Activated CD4-positive, alpha-beta memory T cell treated with anti-CD3 and anti-CD28 coated beads for 36 hours (primary cell): Measurements from ENCODE around the gene STARD6. TPM values are rescaled to one million over a fixed set of nuclear protein-coding genes. Genes with fewer than 3 reads are reported as not detected.
A peak's percentile ranks its signal among the peaks of the same experiment; 100 is the strongest.

Source experiments
- CTCF ChIA-PET: fragments of 350-600 bp; sonication (Branson Sonifier 250); formaldehyde crosslinking; loops from one replicate; lab custom pipeline; 2021; ENCODE audit warnings: antibody characterized with exemption, inconsistent platforms; lab: Charles Lee
- POLR2A ChIA-PET: fragments of 350-600 bp; sonication (Branson Sonifier 250); formaldehyde crosslinking; loops from one replicate; lab custom pipeline; 2021; ENCODE audit warnings: antibody characterized with exemption; lab: Charles Lee
- DNase-seq: peaks from one replicate; pipeline ENCODE4 v3.0.0-alpha.2; 2020
- H3K27ac Mint-ChIP-seq: one replicate; pipeline ENCODE4 v1.8.0; 2021; ENCODE audit warnings: mixed read lengths
- H3K27me3 Mint-ChIP-seq: one replicate; pipeline ENCODE4 v1.8.0; 2021; ENCODE audit warnings: mixed read lengths
- H3K36me3 Mint-ChIP-seq: one replicate; pipeline ENCODE4 v1.8.0; 2021; ENCODE audit warnings: mixed read lengths
- H3K4me1 Mint-ChIP-seq: one replicate; pipeline ENCODE4 v1.8.0; 2021; ENCODE audit warnings: low read depth, mixed read lengths
- H3K4me3 Mint-ChIP-seq: one replicate; pipeline ENCODE4 v1.8.0; 2021; ENCODE audit warnings: mild to moderate bottlenecking, mixed read lengths
- H3K9me3 Mint-ChIP-seq: one replicate; pipeline ENCODE4 v1.8.0; 2021; ENCODE audit warnings: mixed read lengths
- intact Hi-C: fragments of 100-400 bp; cut with micrococcal nuclease; formaldehyde crosslinking; loops from one replicate; pipeline ENCODE4 v1.15.1; 2023
- total RNA-seq, 2 experiments: library from RNA; stranded (reverse); gene quantifications; one replicate each; pipeline ENCODE4 v1.2.3, GENCODE V29; 2021

The STARD6 gene
- total RNA-seq, 2 experiments from 2014 or later = not detected

- intact Hi-C loops = loop anchor here (1.0 to 2.0 kb wide), 11 partner anchors 16 to 858 kb away; partner anchors contain the start of genes C18orf54, POLI and STARD6
- ChIA-PET POLR2A (interaction anchor here (1.0 to 2.1 kb wide), 8 partner anchors 15 to 136 kb away, joined by 3 to 16 read pairs (median 6); partner anchors contain the start of genes C18orf54, MBD2, POLI and STARD6), CTCF (interaction anchor here (0.9 to 3.5 kb wide), 8 partner anchors 15 to 166 kb away, joined by 3 to 22 read pairs (median 6); partner anchors contain the start of genes C18orf54, MBD2, POLI and STARD6)
- Mint-ChIP-seq H3K27ac (peak overlapping the region; percentile 65), H3K36me3 (peaks cover 52% of the 10 kb centered on the region), H3K4me3 (no peak overlapping the region), H3K27me3 (no peaks in the 10 kb centered on the region), H3K9me3 (peaks cover 3% of the 10 kb centered on the region), H3K4me1 (peaks cover 23% of the 10 kb centered on the region)
- peak; percentile 92 for DNase-seq
Measured at GRCh38 chr18:54284981-54285785, 72.5 kb downstream of the STARD6 start.

GRCh38 chr18:54284535-54284934, 73.1 kb downstream of the STARD6 start:
- ChIA-PET POLR2A (interaction anchor here (1.0 to 2.1 kb wide), 8 partner anchors 14 to 135 kb away, joined by 3 to 16 read pairs (median 6); partner anchors contain the start of genes C18orf54, MBD2, POLI and STARD6), CTCF (interaction anchor here (0.9 to 3.5 kb wide), 8 partner anchors 14 to 165 kb away, joined by 3 to 22 read pairs (median 6); partner anchors contain the start of genes C18orf54, MBD2, POLI and STARD6)
- Mint-ChIP-seq H3K27me3 (no peaks in the 10 kb centered on the region), H3K4me3 (no peak overlapping the region), H3K36me3 (peaks cover 52% of the 10 kb centered on the region), H3K27ac (peak overlapping the region; percentile 65), H3K4me1 (peaks cover 28% of the 10 kb centered on the region), H3K9me3 (peaks cover 2% of the 10 kb centered on the region)
- peak; percentile 39 for DNase-seq
- intact Hi-C loops = loop anchor here (2.0 kb wide), 2 partner anchors 428 to 858 kb away; no protein-coding TSS in a partner anchor

GRCh38 chr18:54280220-54280569, 77.5 kb downstream of the STARD6 start:
- intact Hi-C loops = no loop called here
- Mint-ChIP-seq H3K27ac (no peak overlapping the region), H3K36me3 (peaks cover 44% of the 10 kb centered on the region)

GRCh38 chr18:54279477-54280219, 78.0 kb downstream of the STARD6 start:
- no peaks in the 10 kb centered on the region for H3K9me3 Mint-ChIP-seq
- POLR2A ChIA-PET = no interaction called here
- no peak for DNase-seq
- CTCF ChIA-PET = interaction anchor here (2.3 kb wide), 1 partner anchor 9 kb away, joined by 8 read pairs; no protein-coding TSS in a partner anchor
- peaks cover 43% of the 10 kb centered on the region for H3K36me3 Mint-ChIP-seq
- peaks cover 23% of the 10 kb centered on the region for H3K4me1 Mint-ChIP-seq
- no peak overlapping the region for H3K27ac Mint-ChIP-seq
- no peaks in the 10 kb centered on the region for H3K27me3 Mint-ChIP-seq
- intact Hi-C loops = no loop called here
- H3K4me3 Mint-ChIP-seq = no peak overlapping the region

More at GRCh38 chr18:54280220-54280569, 77.5 kb downstream of the STARD6 start:
- H3K9me3 Mint-ChIP-seq = no peaks in the 10 kb centered on the region
- POLR2A ChIA-PET = no interaction called here
- H3K4me3 Mint-ChIP-seq = no peak overlapping the region
- peaks cover 28% of the 10 kb centered on the region for H3K4me1 Mint-ChIP-seq
- CTCF ChIA-PET = interaction anchor here (2.3 kb wide), 1 partner anchor 10 kb away, joined by 8 read pairs; no protein-coding TSS in a partner anchor
- no peak for DNase-seq
- H3K27me3 Mint-ChIP-seq = no peaks in the 10 kb centered on the region

- ChIA-PET POLR2A (no interaction called here), CTCF (interaction anchor here (0.6 to 2.3 kb wide), 3 partner anchors 8 to 874 kb away, joined by 3 to 8 read pairs (median 7); no protein-coding TSS in a partner anchor)
- H3K9me3 Mint-ChIP-seq = no peaks in the 10 kb centered on the region
- H3K36me3 Mint-ChIP-seq = peaks cover 36% of the 10 kb centered on the region
- intact Hi-C loops = no loop called here
- no peak for DNase-seq
- peaks cover 14% of the 10 kb centered on the region for H3K4me1 Mint-ChIP-seq
- no peaks in the 10 kb centered on the region for H3K27me3 Mint-ChIP-seq
- no peak overlapping the region for H3K4me3 Mint-ChIP-seq
- no peak overlapping the region for H3K27ac Mint-ChIP-seq
Measured at GRCh38 chr18:54278615-54279014, 79.0 kb downstream of the STARD6 start.

GRCh38 chr18:54277899-54278298, 79.8 kb downstream of the STARD6 start:
- CTCF ChIA-PET = interaction anchor here (1.0 to 2.0 kb wide), 2 partner anchors 55 to 70 kb away, joined by 3 to 7 read pairs; no protein-coding TSS in a partner anchor
- H3K27me3 Mint-ChIP-seq = no peaks in the 10 kb centered on the region
- intact Hi-C loops = no loop called here
- POLR2A ChIA-PET = interaction anchor here (0.8 kb wide), 1 partner anchor 10 kb away, joined by 3 read pairs; no protein-coding TSS in a partner anchor
- H3K9me3 Mint-ChIP-seq = no peaks in the 10 kb centered on the region
- DNase-seq = no peak
- peaks cover 36% of the 10 kb centered on the region for H3K36me3 Mint-ChIP-seq
- peaks cover 14% of the 10 kb centered on the region for H3K4me1 Mint-ChIP-seq
- no peak overlapping the region for H3K27ac Mint-ChIP-seq
- H3K4me3 Mint-ChIP-seq = no peak overlapping the region

Other genes starting within 250 kb of the STARD6 start
- 100 to 1,000 TPM; 131 to 140 TPM for gene MBD2, start 133.2 kb downstream of the STARD6 start, total RNA-seq
- gene POLI, start 88.3 kb downstream of the STARD6 start, total RNA-seq = 10 to 100 TPM; 14.2 to 17.0 TPM
- gene C18orf54, start within 50 bp of the STARD6 start, total RNA-seq = 10 to 100 TPM; 11.7 to 12.2 TPM
- not detected for gene DYNAP, start 233.4 kb upstream of the STARD6 start, total RNA-seq